Fibroblast of lung (primary cell): ENCODE measurements around the gene TRAF2.
"Not testable (repeated sequence)": the region's sequence is repeated elsewhere in the genome, so short reads cannot be mapped to it uniquely, and the experiment has no call there.

Experiments used
- CTCF ChIP-seq, 2 donors: IDR thresholded peaks in 1 of 2; conservative IDR thresholded peaks in 1 of 2; 1 replicate in 1 of 2; 2 replicates in 1 of 2; pipeline ENCODE4 v1.5.1; 2011 to 2012; ENCODE audit warnings: low read length in 2 of 2, control low read depth in 1 of 2, inconsistent platforms in 1 of 2, low read depth in 1 of 2, mild to moderate bottlenecking in 1 of 2
- EZH2 ChIP-seq: IDR thresholded peaks from 2 replicates; pipeline ENCODE4 v1.5.1; 2012; ENCODE audit warnings: low read length, control low read depth, mild to moderate bottlenecking; ENCODE audit errors: missing control alignments

GRCh38 chr9:136869611-136870010 is 16.7 kb upstream of the TRAF2 start:
- TF ChIP-seq CTCF (conservative IDR thresholded peaks at IDR 0.05 in 1 of 2, IDR thresholded peaks at IDR 0.05 in 1 of 2; ENCODE audit: low read depth in 1 of 2, low read length in 2 of 2); EZH2: not testable (repeated sequence)
